HEK293 (cell line): ENCODE measurements around the gene GPATCH4.

Experiments
- KLF17 ChIP-seq: fragments of 450-650 bp; formaldehyde crosslinking; IDR thresholded peaks from 2 replicates; pipeline ENCODE4 v1.5.1; 2016; ENCODE audit warnings: missing biosample characterization, missing genetic modification characterization
- KLF9 ChIP-seq: fragments of 450-650 bp; formaldehyde crosslinking; IDR thresholded peaks from 2 replicates; pipeline ENCODE4 v1.5.1; 2016; ENCODE audit warnings: missing biosample characterization, missing genetic modification characterization, low read depth
- MZF1 ChIP-seq: fragments of 450-650 bp; formaldehyde crosslinking; IDR thresholded peaks from 2 replicates; pipeline ENCODE4 v1.5.1; 2017; ENCODE audit warnings: missing biosample characterization, missing genetic modification characterization, borderline replicate concordance
- RBAK ChIP-seq: fragments of 450-650 bp; formaldehyde crosslinking; IDR thresholded peaks from 2 replicates; pipeline ENCODE4 v1.5.1; 2016; ENCODE audit warnings: missing biosample characterization, missing genetic modification characterization
- SP3 ChIP-seq: fragments of 450-650 bp; formaldehyde crosslinking; IDR thresholded peaks from 2 replicates; pipeline ENCODE4 v1.5.1; 2016; ENCODE audit warnings: missing biosample characterization, missing genetic modification characterization
- TSHZ1 ChIP-seq: fragments of 450-650 bp; formaldehyde crosslinking; IDR thresholded peaks from 2 replicates; pipeline ENCODE4 v1.5.1; 2016; ENCODE audit warnings: missing biosample characterization, missing genetic modification characterization, borderline replicate concordance
- ZBTB11 ChIP-seq: fragments of 450-650 bp; formaldehyde crosslinking; conservative IDR thresholded peaks from 2 replicates; pipeline ENCODE4 v1.5.1; 2016; ENCODE audit warnings: low read depth, missing biosample characterization, missing genetic modification characterization
- ZBTB20 ChIP-seq: fragments of 450-650 bp; formaldehyde crosslinking; IDR thresholded peaks from 2 replicates; pipeline ENCODE4 v1.5.1; 2016; ENCODE audit warnings: missing biosample characterization, missing genetic modification characterization
- ZBTB21 ChIP-seq: fragments of 450-650 bp; formaldehyde crosslinking; IDR thresholded peaks from 2 replicates; pipeline ENCODE4 v1.5.1; 2017; ENCODE audit warnings: missing biosample characterization, missing genetic modification characterization
- ZBTB8A ChIP-seq: fragments of 450-650 bp; formaldehyde crosslinking; IDR thresholded peaks from 2 replicates; pipeline ENCODE4 v1.5.1; 2016; ENCODE audit warnings: missing biosample characterization, missing genetic modification characterization
- ZFHX2 ChIP-seq: fragments of 450-650 bp; formaldehyde crosslinking; conservative IDR thresholded peaks from 2 replicates; pipeline ENCODE4 v1.5.1; 2016; ENCODE audit warnings: missing biosample characterization, missing genetic modification characterization
- ZIC2 ChIP-seq: fragments of 450-650 bp; formaldehyde crosslinking; IDR thresholded peaks from 2 replicates; pipeline ENCODE4 v1.5.1; 2016; ENCODE audit warnings: missing biosample characterization, missing genetic modification characterization
- ZNF114 ChIP-seq: fragments of 450-650 bp; formaldehyde crosslinking; IDR thresholded peaks from 2 replicates; pipeline ENCODE4 v1.5.0; 2017; ENCODE audit warnings: missing biosample characterization, missing genetic modification characterization
- ZNF121 ChIP-seq: fragments of 450-650 bp; formaldehyde crosslinking; IDR thresholded peaks from 2 replicates; pipeline ENCODE4 v1.5.1; 2016; ENCODE audit warnings: missing biosample characterization, missing genetic modification characterization
- ZNF138 ChIP-seq: fragments of 450-650 bp; formaldehyde crosslinking; IDR thresholded peaks from 2 replicates; pipeline ENCODE4 v1.5.1; 2016; ENCODE audit warnings: missing biosample characterization, missing genetic modification characterization, borderline replicate concordance
- ZNF169 ChIP-seq: fragments of 450-650 bp; formaldehyde crosslinking; IDR thresholded peaks from 2 replicates; pipeline ENCODE4 v1.5.1; 2016; ENCODE audit warnings: missing biosample characterization, missing genetic modification characterization
- ZNF18 ChIP-seq: fragments of 450-650 bp; formaldehyde crosslinking; IDR thresholded peaks from 2 replicates; pipeline ENCODE4 v1.5.1; 2016; ENCODE audit warnings: missing biosample characterization, missing genetic modification characterization
- ZNF2 ChIP-seq: fragments of 450-650 bp; formaldehyde crosslinking; IDR thresholded peaks from 2 replicates; pipeline ENCODE4 v1.5.1; 2016; ENCODE audit warnings: missing biosample characterization, missing genetic modification characterization
- ZNF274 ChIP-seq, 2 experiments: fragments of 200-500 bp in 1 of 2; fragments of 450-650 bp in 1 of 2; sonication (Bioruptor generic) in 1 of 2; formaldehyde crosslinking in 1 of 2; IDR thresholded peaks; 2 replicates each; pipeline versions ENCODE4 v1.5.1 to v1.6.1; 2014 to 2016; ENCODE audit warnings: borderline replicate concordance in 1 of 2, inconsistent platforms in 1 of 2, low read length in 1 of 2, missing biosample characterization in 1 of 2, missing genetic modification characterization in 1 of 2
- ZNF335 ChIP-seq: fragments of 450-650 bp; formaldehyde crosslinking; conservative IDR thresholded peaks from 2 replicates; pipeline ENCODE4 v1.5.1; 2016; ENCODE audit warnings: missing biosample characterization, missing genetic modification characterization
- ZNF394 ChIP-seq: fragments of 450-650 bp; formaldehyde crosslinking; IDR thresholded peaks from 2 replicates; pipeline ENCODE4 v1.5.1; 2016; ENCODE audit warnings: missing biosample characterization, missing genetic modification characterization, mild to moderate bottlenecking, moderate library complexity, borderline replicate concordance
- ZNF404 ChIP-seq: fragments of 450-650 bp; formaldehyde crosslinking; IDR thresholded peaks from 2 replicates; pipeline ENCODE4 v1.5.1; 2017; ENCODE audit warnings: missing biosample characterization, missing genetic modification characterization
- ZNF426 ChIP-seq: fragments of 450-650 bp; formaldehyde crosslinking; IDR thresholded peaks from 2 replicates; pipeline ENCODE4 v1.5.1; 2017; ENCODE audit warnings: missing biosample characterization, missing genetic modification characterization, mild to moderate bottlenecking, inconsistent platforms, moderate library complexity
- ZNF433 ChIP-seq: fragments of 450-650 bp; formaldehyde crosslinking; IDR thresholded peaks from 2 replicates; pipeline ENCODE4 v1.5.1; 2016; ENCODE audit warnings: missing biosample characterization, missing genetic modification characterization, low read depth
- ZNF548 ChIP-seq: fragments of 450-650 bp; formaldehyde crosslinking; IDR thresholded peaks from 2 replicates; pipeline ENCODE4 v1.5.1; 2016; ENCODE audit warnings: missing biosample characterization, missing genetic modification characterization
- ZNF560 ChIP-seq: fragments of 450-650 bp; formaldehyde crosslinking; IDR thresholded peaks from 2 replicates; pipeline ENCODE4 v1.5.1; 2017; ENCODE audit warnings: missing biosample characterization, missing genetic modification characterization, borderline replicate concordance
- ZNF654 ChIP-seq: fragments of 450-650 bp; formaldehyde crosslinking; IDR thresholded peaks from 2 replicates; pipeline ENCODE4 v1.5.1; 2016; ENCODE audit warnings: low read depth, missing biosample characterization, missing genetic modification characterization
- ZSCAN30 ChIP-seq: fragments of 450-650 bp; IDR thresholded peaks from 2 replicates; pipeline ENCODE4 v1.5.1; 2018; ENCODE audit warnings: missing biosample characterization, mild to moderate bottlenecking, missing genetic modification characterization, moderate library complexity
- ZXDB ChIP-seq: fragments of 450-650 bp; formaldehyde crosslinking; IDR thresholded peaks from 2 replicates; pipeline ENCODE4 v1.5.1; 2016; ENCODE audit warnings: missing biosample characterization, missing genetic modification characterization

The GPATCH4 gene

GRCh38 chr1:156622581-156623297 is 21.5 kb upstream of the GPATCH4 start (continued):
- TF ChIP-seq RBAK = peak; percentile 87
- peak; percentile 88; the same call in 1 of the 2 replicates for TF ChIP-seq ZNF404 (tag by site-specific recombination)
- TF ChIP-seq ZNF433 = peak; percentile 99
- peak; percentile 98 for TF ChIP-seq ZNF560 (tag by site-specific recombination)
- TF ChIP-seq ZBTB11 = peak; percentile 92
- no peak for TF ChIP-seq ZNF335
- TF ChIP-seq ZNF18 (tag by site-specific recombination) = peak; percentile 77
- TF ChIP-seq KLF9 = no peak
- TF ChIP-seq ZNF121 (tag by site-specific recombination) = 0 out of 2 replicates have a peak, but pooled peaks have one; percentile 58
- peak; percentile 94 for TF ChIP-seq ZXDB (tag by site-specific recombination)
- no peak for TF ChIP-seq ZFHX2 (tag by site-specific recombination)
- TF ChIP-seq ZNF274 (IDR thresholded peaks at IDR 0.05; ENCODE audit: low read length) = no peak
- TF ChIP-seq ZNF274 (tag by site-specific recombination; IDR thresholded peaks at IDR 0.05; ENCODE audit: borderline replicate concordance) = no peak; the same call in 1 of the 2 replicates
- TF ChIP-seq ZNF394 = peak; percentile 100
- TF ChIP-seq ZNF138 = peak; percentile 88; the same call in 1 of the 2 replicates
- peak; percentile 82; the same call in 1 of the 2 replicates for TF ChIP-seq MZF1 (tag by site-specific recombination)
- TF ChIP-seq ZSCAN30 = no peak
- TF ChIP-seq SP3 (tag by site-specific recombination) = peak; percentile 47; the same call in 1 of the 2 replicates
- TF ChIP-seq ZIC2 = peak; percentile 18; the same call in 1 of the 2 replicates
- peak; percentile 69 for TF ChIP-seq ZNF654 (tag by site-specific recombination)
- no peak for TF ChIP-seq ZBTB20 (tag by site-specific recombination)
- peak; percentile 100 for TF ChIP-seq ZNF426 (tag by site-specific recombination)
- 0 out of 2 replicates have a peak, but pooled peaks have one; percentile 39 for TF ChIP-seq ZNF548 (tag by site-specific recombination)
- TF ChIP-seq ZBTB8A (tag by site-specific recombination) = peak; percentile 94
- TF ChIP-seq ZNF169 (tag by site-specific recombination) = no peak
- TF ChIP-seq ZNF114 = no peak
- TF ChIP-seq ZBTB21 (tag by site-specific recombination) = peak; percentile 81; the same call in 1 of the 2 replicates
- no peak; the same call in 1 of the 2 replicates for TF ChIP-seq KLF17 (tag by site-specific recombination)
- TF ChIP-seq ZNF2 (tag by site-specific recombination) = no peak
- TF ChIP-seq TSHZ1 = peak; percentile 67; the same call in 1 of the 2 replicates
